ENCODE data around the gene LAMA3.

Gene LAMA3

GRCh38 chr18:23856466-23857163 lies 167.4 kb downstream of the LAMA3 start:
- H3K36me3 ChIP-seq (replicated peaks in 1 of 2; ENCODE audit: control insufficient read depth in 2 of 2, insufficient read depth in 2 of 2, low read length in 2 of 2) = no peaks in the 10 kb centered on the region
- no peak overlapping the region for H3K4me2 ChIP-seq (ENCODE audit: insufficient read depth, low read length, poor library complexity, severe bottlenecking)
- no peak overlapping the region for H2BK15ac ChIP-seq (ENCODE audit: low read length)
- H3K27ac ChIP-seq (replicated peaks; ENCODE audit: low read length) = no peak overlapping the region
- no peaks in the 10 kb centered on the region for H3K79me1 ChIP-seq (ENCODE audit: low read depth, low read length)
- H3K9me3 ChIP-seq (replicated peaks in 1 of 2; ENCODE audit: control insufficient read depth in 2 of 2, insufficient read depth in 1 of 2, low read depth in 1 of 2, low read length in 2 of 2) = no peaks in the 10 kb centered on the region
- no peak overlapping the region for H2AFZ ChIP-seq (ENCODE audit: low read length)
- H3K4ac ChIP-seq (ENCODE audit: low read length) = no peak overlapping the region
- no CpG with 5 or more reads among the region's 5 CpGs for WGBS, 2 donors (ENCODE audit: extremely low coverage in 2 of 2, insufficient read length in 2 of 2, insufficient replicate concordance in 1 of 2)
- H2BK120ac ChIP-seq (ENCODE audit: low read depth, low read length) = no peak overlapping the region
- H2AK5ac ChIP-seq (ENCODE audit: low read depth, low read length) = no peak overlapping the region
- peak overlapping the region; percentile 41 for H3K14ac ChIP-seq (ENCODE audit: low read length)
- H3K18ac ChIP-seq (ENCODE audit: low read length) = no peak overlapping the region
- no peak for DNase-seq (ENCODE audit: low spot score)
- H3K27me3 ChIP-seq (ENCODE audit: control insufficient read depth in 3 of 3, insufficient read depth in 3 of 3, low read depth in 1 of 3, low read length in 3 of 3) = peaks cover 0 to 3% (median 0%) of the 10 kb centered on the region in 3 experiments
- H3K9ac ChIP-seq (ENCODE audit: low read depth, low read length, poor library complexity) = no peak overlapping the region
- H2BK5ac ChIP-seq (ENCODE audit: low read length) = no peak overlapping the region
- no peak overlapping the region for H4K8ac ChIP-seq (ENCODE audit: low read depth, low read length)
- H4K91ac ChIP-seq (ENCODE audit: low read depth, low read length, poor library complexity) = no peak overlapping the region
- no peak overlapping the region for H2BK12ac ChIP-seq (ENCODE audit: low read length)
- H3K4me3 ChIP-seq (ENCODE audit: low read length in 2 of 2) = no peak overlapping the region
- peak overlapping the region; percentile 44 for H3K23ac ChIP-seq (ENCODE audit: low read depth, low read length, poor library complexity)
- peaks cover 0 to 4% of the 10 kb centered on the region in 2 donors for H3K4me1 ChIP-seq (ENCODE audit: control insufficient read depth in 2 of 2, insufficient read depth in 1 of 2, low read depth in 1 of 2, low read length in 2 of 2)

- no CpG with 5 or more reads among the region's 5 CpGs for WGBS, 2 donors (ENCODE audit: extremely low coverage in 2 of 2, insufficient read length in 2 of 2, insufficient replicate concordance in 1 of 2)
- H2AK5ac ChIP-seq (ENCODE audit: low read depth, low read length) = peak overlapping the region; percentile 24
- peak overlapping the region; percentile 41 for H3K14ac ChIP-seq (ENCODE audit: low read length)
- H2BK5ac ChIP-seq (ENCODE audit: low read length) = no peak overlapping the region
- H4K91ac ChIP-seq (ENCODE audit: low read depth, low read length, poor library complexity) = no peak overlapping the region
- peaks cover 0 to 7% of the 10 kb centered on the region in 2 donors for H3K4me1 ChIP-seq (ENCODE audit: control insufficient read depth in 2 of 2, insufficient read depth in 1 of 2, low read depth in 1 of 2, low read length in 2 of 2)
- no peak overlapping the region for H3K27ac ChIP-seq (replicated peaks; ENCODE audit: low read length)
- H2AFZ ChIP-seq (ENCODE audit: low read length) = no peak overlapping the region
- peak overlapping the region; percentile 25 for H3K18ac ChIP-seq (ENCODE audit: low read length)
- no peaks in the 10 kb centered on the region for H3K36me3 ChIP-seq (replicated peaks in 1 of 2; ENCODE audit: control insufficient read depth in 2 of 2, insufficient read depth in 2 of 2, low read length in 2 of 2)
- H3K9me3 ChIP-seq (replicated peaks in 1 of 2; ENCODE audit: control insufficient read depth in 2 of 2, insufficient read depth in 1 of 2, low read depth in 1 of 2, low read length in 2 of 2) = no peaks in the 10 kb centered on the region
- no peak overlapping the region for H2BK120ac ChIP-seq (ENCODE audit: low read depth, low read length)
- no peak overlapping the region for H2BK15ac ChIP-seq (ENCODE audit: low read length)
- H3K23ac ChIP-seq (ENCODE audit: low read depth, low read length, poor library complexity) = peak overlapping the region; percentile 44
- H3K27me3 ChIP-seq (ENCODE audit: control insufficient read depth in 3 of 3, insufficient read depth in 3 of 3, low read depth in 1 of 3, low read length in 3 of 3) = peaks cover 0 to 3% (median 0%) of the 10 kb centered on the region in 3 experiments
- H3K79me1 ChIP-seq (ENCODE audit: low read depth, low read length) = no peaks in the 10 kb centered on the region
- no peak overlapping the region for H3K9ac ChIP-seq (ENCODE audit: low read depth, low read length, poor library complexity)
- no peak overlapping the region for H4K8ac ChIP-seq (ENCODE audit: low read depth, low read length)
- H3K4me2 ChIP-seq (ENCODE audit: insufficient read depth, low read length, poor library complexity, severe bottlenecking) = no peak overlapping the region
- no peak overlapping the region for H2BK12ac ChIP-seq (ENCODE audit: low read length)
- no peak overlapping the region for H3K4me3 ChIP-seq (ENCODE audit: low read length in 2 of 2)
- H3K4ac ChIP-seq (ENCODE audit: low read length) = no peak overlapping the region
- no peak for DNase-seq (ENCODE audit: low spot score)
Observed at GRCh38 chr18:23857164-23857552, 167.9 kb downstream of the LAMA3 start.

- H3K4me2 ChIP-seq (ENCODE audit: insufficient read depth, low read length, poor library complexity, severe bottlenecking) = no peak overlapping the region
- no peak overlapping the region for H3K9ac ChIP-seq (ENCODE audit: low read depth, low read length, poor library complexity)
- H2BK12ac ChIP-seq (ENCODE audit: low read length) = no peak overlapping the region
- H4K91ac ChIP-seq (ENCODE audit: low read depth, low read length, poor library complexity) = no peak overlapping the region
- H3K4me3 ChIP-seq (ENCODE audit: low read length in 2 of 2) = no peak overlapping the region
- no peak overlapping the region for H3K18ac ChIP-seq (ENCODE audit: low read length)
- no peak overlapping the region for H4K8ac ChIP-seq (ENCODE audit: low read depth, low read length)
- no peak for DNase-seq (ENCODE audit: low spot score)
- no CpG with 5 or more reads among the region's 9 CpGs for WGBS, 2 donors (ENCODE audit: extremely low coverage in 2 of 2, insufficient read length in 2 of 2, insufficient replicate concordance in 1 of 2)
- no peak overlapping the region for H2BK120ac ChIP-seq (ENCODE audit: low read depth, low read length)
- no peaks in the 10 kb centered on the region for H3K9me3 ChIP-seq (replicated peaks in 1 of 2; ENCODE audit: control insufficient read depth in 2 of 2, insufficient read depth in 1 of 2, low read depth in 1 of 2, low read length in 2 of 2)
- no peak overlapping the region for H3K4ac ChIP-seq (ENCODE audit: low read length)
- H3K79me1 ChIP-seq (ENCODE audit: low read depth, low read length) = no peaks in the 10 kb centered on the region
- peaks cover 0 to 3% (median 0%) of the 10 kb centered on the region in 3 experiments for H3K27me3 ChIP-seq (ENCODE audit: control insufficient read depth in 3 of 3, insufficient read depth in 3 of 3, low read depth in 1 of 3, low read length in 3 of 3)
- no peak overlapping the region for H3K14ac ChIP-seq (ENCODE audit: low read length)
- no peak overlapping the region for H2AFZ ChIP-seq (ENCODE audit: low read length)
- peaks cover 0 to 12% of the 10 kb centered on the region in 2 donors for H3K4me1 ChIP-seq (ENCODE audit: control insufficient read depth in 2 of 2, insufficient read depth in 1 of 2, low read depth in 1 of 2, low read length in 2 of 2)
- H3K27ac ChIP-seq (replicated peaks; ENCODE audit: low read length) = no peak overlapping the region
- H3K23ac ChIP-seq (ENCODE audit: low read depth, low read length, poor library complexity) = no peak overlapping the region
- no peaks in the 10 kb centered on the region for H3K36me3 ChIP-seq (replicated peaks in 1 of 2; ENCODE audit: control insufficient read depth in 2 of 2, insufficient read depth in 2 of 2, low read length in 2 of 2)
- H2AK5ac ChIP-seq (ENCODE audit: low read depth, low read length) = no peak overlapping the region
- H2BK5ac ChIP-seq (ENCODE audit: low read length) = no peak overlapping the region
- no peak overlapping the region for H2BK15ac ChIP-seq (ENCODE audit: low read length)
Observed at GRCh38 chr18:23857756-23858155, 168.5 kb downstream of the LAMA3 start.

- Histone ChIP-seq H3K4me3 (ENCODE audit: low read length in 2 of 2) (no peak overlapping the region), H3K79me1 (ENCODE audit: low read depth, low read length) (no peaks in the 10 kb centered on the region), H3K4me2 (ENCODE audit: insufficient read depth, low read length, poor library complexity, severe bottlenecking) (no peak overlapping the region), H3K14ac (ENCODE audit: low read length) (no peak overlapping the region), H2BK12ac (ENCODE audit: low read length) (no peak overlapping the region), H3K27me3 (ENCODE audit: control insufficient read depth in 3 of 3, insufficient read depth in 3 of 3, low read depth in 1 of 3, low read length in 3 of 3) (peaks cover 0 to 3% (median 0%) of the 10 kb centered on the region in 3 experiments), H2AFZ (ENCODE audit: low read length) (no peak overlapping the region), H3K4ac (ENCODE audit: low read length) (no peak overlapping the region), H2BK120ac (ENCODE audit: low read depth, low read length) (no peak overlapping the region), H3K23ac (ENCODE audit: low read depth, low read length, poor library complexity) (no peak overlapping the region), H3K27ac (replicated peaks; ENCODE audit: low read length) (no peak overlapping the region), H3K4me1 (ENCODE audit: control insufficient read depth in 2 of 2, insufficient read depth in 1 of 2, low read depth in 1 of 2, low read length in 2 of 2) (peaks cover 0 to 12% of the 10 kb centered on the region in 2 donors), H4K8ac (ENCODE audit: low read depth, low read length) (no peak overlapping the region), H2BK15ac (ENCODE audit: low read length) (no peak overlapping the region), H2BK5ac (ENCODE audit: low read length) (no peak overlapping the region), H3K9me3 (replicated peaks in 1 of 2; ENCODE audit: control insufficient read depth in 2 of 2, insufficient read depth in 1 of 2, low read depth in 1 of 2, low read length in 2 of 2) (no peaks in the 10 kb centered on the region), H3K36me3 (replicated peaks in 1 of 2; ENCODE audit: control insufficient read depth in 2 of 2, insufficient read depth in 2 of 2, low read length in 2 of 2) (no peaks in the 10 kb centered on the region), H3K9ac (ENCODE audit: low read depth, low read length, poor library complexity) (no peak overlapping the region), H2AK5ac (ENCODE audit: low read depth, low read length) (no peak overlapping the region), H4K91ac (ENCODE audit: low read depth, low read length, poor library complexity) (no peak overlapping the region), H3K18ac (ENCODE audit: low read length) (no peak overlapping the region)
- no peak for DNase-seq (ENCODE audit: low spot score)
- WGBS, 2 donors (ENCODE audit: extremely low coverage in 2 of 2, insufficient read length in 2 of 2, insufficient replicate concordance in 1 of 2) = no CpG with 5 or more reads among the region's 3 CpGs
Observed at GRCh38 chr18:23859466-23860336, 170.4 kb downstream of the LAMA3 start.

All from neuronal stem cell (in vitro differentiated cells).